ENCODE measurements around the gene TBC1D5. TPM values are rescaled to one million over a fixed set of nuclear protein-coding genes. Genes with fewer than 3 reads are reported as not detected.
"Not testable (repeated sequence)": the region's sequence is repeated elsewhere in the genome, so short reads cannot be mapped to it uniquely, and the experiment has no call there.

TBC1D5 gene
- total and polyA plus RNA-seq, 2 donors (not counting 1 experiment from before 2014, with no cell fraction given), result 22.6 to 111 TPM

GRCh38 chr3:17655743-17656142 is 86.7 kb downstream of the TBC1D5 start:
- H4K20me1 ChIP-seq (ENCODE audit: control insufficient read depth, insufficient read depth, low read length, poor library complexity, severe bottlenecking), result peaks cover 12% of the 10 kb centered on the region
- H3K36me3 ChIP-seq (replicated peaks in 1 of 2; ENCODE audit: control extremely low read depth in 1 of 2, control insufficient read depth in 1 of 2, extremely low read depth in 1 of 2, insufficient read depth in 2 of 2, low read length in 1 of 2), result no peaks in the 10 kb centered on the region
- Mint-ChIP-seq H3K9me3 (ENCODE audit: insufficient read depth) (no peaks in the 10 kb centered on the region), H3K27me3 (no peaks in the 10 kb centered on the region), H3K4me1 (peaks cover 32% of the 10 kb centered on the region), H3K27ac (no peak overlapping the region), H3K4me3 (no peak overlapping the region)
- no peak for DNase-seq
- no peaks in the 10 kb centered on the region for H3K4me1 ChIP-seq (ENCODE audit: control insufficient read depth in 2 of 2, insufficient read depth in 2 of 2, low read length in 2 of 2)
- ChIA-PET POLR2A (no interaction called here), CTCF (no interaction called here)
- H3K9me3 ChIP-seq (ENCODE audit: control extremely low read depth in 1 of 3, control insufficient read depth in 2 of 3, insufficient read depth in 1 of 3, low read length in 2 of 3), result no peaks in the 10 kb centered on the region
- no peak overlapping the region for H3K4me2 ChIP-seq (replicated peaks; ENCODE audit: low read depth, low read length, poor library complexity, severe bottlenecking)
- TF ChIP-seq EZH2 (IDR thresholded peaks at IDR 0.05; ENCODE audit: borderline replicate concordance, insufficient read depth, low read depth, low read length, poor library complexity, severe bottlenecking) (no peak), CTCF (IDR thresholded peaks at IDR 0.05) (no peak)
- no peak for ATAC-seq (ENCODE audit: low read depth)
- WGBS (ENCODE audit: insufficient coverage), result 92% methylated on average over 2 of the region's 2 CpGs
- H3K4me3 ChIP-seq (ENCODE audit: control extremely low read depth in 1 of 5, extremely low read depth in 1 of 5, insufficient read depth in 1 of 5, low read depth in 2 of 5, low read length in 4 of 5), result no peak overlapping the region
- H3K79me2 ChIP-seq (ENCODE audit: control insufficient read depth, insufficient read depth, low read length), result peaks cover 38% of the 10 kb centered on the region
- H2AFZ ChIP-seq (ENCODE audit: insufficient read depth, low read depth, low read length, poor library complexity, severe bottlenecking), result no peak overlapping the region
- no peak overlapping the region for H3K27ac ChIP-seq (ENCODE audit: low read length in 2 of 2)
- intact Hi-C loops (cut with micrococcal nuclease), result no loop called here
- H3K27me3 ChIP-seq (replicated peaks in 1 of 4; ENCODE audit: control extremely low read depth in 1 of 4, control insufficient read depth in 3 of 4, insufficient read depth in 4 of 4, low read length in 3 of 4), result no peaks in the 10 kb centered on the region
- no peak overlapping the region for H3K9ac ChIP-seq (ENCODE audit: low read length)

- ATAC-seq (ENCODE audit: low read depth); H2AFZ ChIP-seq (ENCODE audit: insufficient read depth, low read depth, low read length, poor library complexity, severe bottlenecking); H3K27me3 ChIP-seq (replicated peaks in 1 of 4; ENCODE audit: control extremely low read depth in 1 of 4, control insufficient read depth in 3 of 4, insufficient read depth in 4 of 4, low read length in 3 of 4); H3K36me3 ChIP-seq (replicated peaks in 1 of 2; ENCODE audit: control extremely low read depth in 1 of 2, control insufficient read depth in 1 of 2, extremely low read depth in 1 of 2, insufficient read depth in 2 of 2, low read length in 1 of 2); H3K27ac ChIP-seq (ENCODE audit: low read length in 2 of 2); CTCF ChIA-PET; H3K4me2 ChIP-seq (replicated peaks; ENCODE audit: low read depth, low read length, poor library complexity, severe bottlenecking); H3K9ac ChIP-seq (ENCODE audit: low read length); H3K9me3 ChIP-seq (ENCODE audit: control extremely low read depth in 1 of 3, control insufficient read depth in 2 of 3, insufficient read depth in 1 of 3, low read length in 2 of 3); H3K27me3 Mint-ChIP-seq; H3K4me3 ChIP-seq (ENCODE audit: control extremely low read depth in 1 of 5, extremely low read depth in 1 of 5, insufficient read depth in 1 of 5, low read depth in 2 of 5, low read length in 4 of 5); H3K27ac Mint-ChIP-seq; H3K4me1 ChIP-seq (ENCODE audit: control insufficient read depth in 2 of 2, insufficient read depth in 2 of 2, low read length in 2 of 2); H3K9me3 Mint-ChIP-seq (ENCODE audit: insufficient read depth); H3K4me3 Mint-ChIP-seq; DNase-seq; POLR2A ChIA-PET: not testable (repeated sequence)
- H4K20me1 ChIP-seq (ENCODE audit: control insufficient read depth, insufficient read depth, low read length, poor library complexity, severe bottlenecking), result peaks cover 11% of the 10 kb centered on the region
- intact Hi-C loops (cut with micrococcal nuclease), result loop anchor here (10.0 kb wide), 1 partner anchor 95 kb away; the partner anchor contains the start of gene TBC1D5
- WGBS (ENCODE audit: insufficient coverage), result no CpG with 5 or more reads among the region's 4 CpGs
- peaks cover 36% of the 10 kb centered on the region for H3K79me2 ChIP-seq (ENCODE audit: control insufficient read depth, insufficient read depth, low read length)
- peaks cover 13% of the 10 kb centered on the region for H3K4me1 Mint-ChIP-seq
Observed at GRCh38 chr3:17649748-17650147, 92.7 kb downstream of the TBC1D5 start.

- H2AFZ ChIP-seq (ENCODE audit: insufficient read depth, low read depth, low read length, poor library complexity, severe bottlenecking); H3K4me3 ChIP-seq (ENCODE audit: control extremely low read depth in 1 of 5, extremely low read depth in 1 of 5, insufficient read depth in 1 of 5, low read depth in 2 of 5, low read length in 4 of 5); H3K27ac ChIP-seq (ENCODE audit: low read length in 2 of 2); H3K9me3 ChIP-seq (ENCODE audit: control extremely low read depth in 1 of 3, control insufficient read depth in 2 of 3, insufficient read depth in 1 of 3, low read length in 2 of 3); H3K27me3 ChIP-seq (replicated peaks in 1 of 4; ENCODE audit: control extremely low read depth in 1 of 4, control insufficient read depth in 3 of 4, insufficient read depth in 4 of 4, low read length in 3 of 4); H3K4me1 ChIP-seq (ENCODE audit: control insufficient read depth in 2 of 2, insufficient read depth in 2 of 2, low read length in 2 of 2); DNase-seq; H3K36me3 ChIP-seq (replicated peaks in 1 of 2; ENCODE audit: control extremely low read depth in 1 of 2, control insufficient read depth in 1 of 2, extremely low read depth in 1 of 2, insufficient read depth in 2 of 2, low read length in 1 of 2); H3K27me3 Mint-ChIP-seq; POLR2A ChIA-PET; CTCF ChIA-PET; ATAC-seq (ENCODE audit: low read depth); H3K27ac Mint-ChIP-seq; H3K9me3 Mint-ChIP-seq (ENCODE audit: insufficient read depth); H3K4me2 ChIP-seq (replicated peaks; ENCODE audit: low read depth, low read length, poor library complexity, severe bottlenecking); H3K9ac ChIP-seq (ENCODE audit: low read length); H3K4me3 Mint-ChIP-seq: not testable (repeated sequence)
- Histone ChIP-seq H3K79me2 (ENCODE audit: control insufficient read depth, insufficient read depth, low read length) (peaks cover 40% of the 10 kb centered on the region), H4K20me1 (ENCODE audit: control insufficient read depth, insufficient read depth, low read length, poor library complexity, severe bottlenecking) (peaks cover 13% of the 10 kb centered on the region)
- intact Hi-C loops (cut with micrococcal nuclease), result loop anchor here (10.0 kb wide), 1 partner anchor 96 kb away; the partner anchor contains the start of gene TBC1D5
- peaks cover 11% of the 10 kb centered on the region for H3K4me1 Mint-ChIP-seq
- 100% methylated on average over 4 of the region's 8 CpGs for WGBS (ENCODE audit: insufficient coverage)
Observed at GRCh38 chr3:17648630-17649355, 93.6 kb downstream of the TBC1D5 start.

All from B cell (primary cell).